Esophagus muscularis mucosa (tissue), 4 donors: Measurements from ENCODE around the gene JADE2.

Experiments used
- EP300 ChIP-seq: sonication (generic); formaldehyde crosslinking; IDR thresholded peaks from one replicate; pipeline ENCODE4 v1.6.1; 2017; ENCODE audit warnings: antibody characterized with exemption
- POLR2AphosphoS5 ChIP-seq, 2 donors: sonication (generic); formaldehyde crosslinking; IDR thresholded peaks; one replicate each; pipeline ENCODE4 v1.6.1; 2017; ENCODE audit warnings: antibody characterized with exemption in 2 of 2
- TF ChIP-seq, protein P1 (sequence below), 3 experiments: fragments of 200-600 bp in 2 of 3; fragments of 450-650 bp in 1 of 3; sonication (generic) in 2 of 3; IDR thresholded peaks; one replicate each; pipeline ENCODE4 v1.5.1; 2017 to 2019; ENCODE audit warnings: antibody characterized with exemption in 3 of 3, mild to moderate bottlenecking in 2 of 3, moderate library complexity in 1 of 3

DNA sequence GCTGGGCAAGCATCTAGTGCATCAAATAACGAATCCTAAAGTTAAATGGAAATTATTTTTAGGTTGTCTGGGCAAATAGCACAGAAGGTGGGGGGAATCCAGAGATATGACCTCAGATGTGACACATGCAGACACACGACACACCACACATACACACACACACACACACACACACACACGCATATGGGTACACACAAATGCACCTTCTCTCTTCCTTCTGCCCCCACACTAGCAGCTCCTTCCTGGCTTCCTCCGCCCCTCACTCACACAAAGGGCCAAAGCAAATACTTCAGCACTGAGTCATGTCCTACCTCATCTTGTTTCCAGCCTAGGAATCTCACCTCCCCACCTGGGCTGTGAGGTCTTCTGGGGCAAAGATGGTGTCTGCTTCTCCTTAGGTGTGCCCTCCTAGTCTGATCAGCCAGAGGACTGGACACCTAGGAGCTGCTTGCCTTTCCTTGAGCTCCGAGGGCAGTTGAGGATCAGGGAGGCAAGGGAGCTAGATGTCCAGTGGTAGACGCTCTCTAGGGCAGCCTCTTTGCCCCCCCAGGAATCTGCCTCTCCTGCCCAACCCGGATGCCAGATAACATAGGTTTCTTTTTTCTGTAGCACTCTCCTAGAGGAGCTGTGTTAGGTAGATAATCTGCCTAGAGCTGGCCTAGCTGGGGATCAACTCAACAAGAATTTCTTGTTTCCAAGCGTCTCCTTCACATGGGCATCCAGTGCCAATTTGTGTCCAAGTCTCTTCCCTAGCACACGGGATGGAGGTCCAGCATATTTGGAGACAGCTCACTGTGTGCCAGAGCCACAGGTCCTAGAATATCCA, 14.3 kb upstream of the JADE2 start:
- TF ChIP-seq EP300 (no peak), POLR2AphosphoS5 (IDR thresholded peaks at IDR 0.05) (no peak)
- TF ChIP-seq, protein P1, sequence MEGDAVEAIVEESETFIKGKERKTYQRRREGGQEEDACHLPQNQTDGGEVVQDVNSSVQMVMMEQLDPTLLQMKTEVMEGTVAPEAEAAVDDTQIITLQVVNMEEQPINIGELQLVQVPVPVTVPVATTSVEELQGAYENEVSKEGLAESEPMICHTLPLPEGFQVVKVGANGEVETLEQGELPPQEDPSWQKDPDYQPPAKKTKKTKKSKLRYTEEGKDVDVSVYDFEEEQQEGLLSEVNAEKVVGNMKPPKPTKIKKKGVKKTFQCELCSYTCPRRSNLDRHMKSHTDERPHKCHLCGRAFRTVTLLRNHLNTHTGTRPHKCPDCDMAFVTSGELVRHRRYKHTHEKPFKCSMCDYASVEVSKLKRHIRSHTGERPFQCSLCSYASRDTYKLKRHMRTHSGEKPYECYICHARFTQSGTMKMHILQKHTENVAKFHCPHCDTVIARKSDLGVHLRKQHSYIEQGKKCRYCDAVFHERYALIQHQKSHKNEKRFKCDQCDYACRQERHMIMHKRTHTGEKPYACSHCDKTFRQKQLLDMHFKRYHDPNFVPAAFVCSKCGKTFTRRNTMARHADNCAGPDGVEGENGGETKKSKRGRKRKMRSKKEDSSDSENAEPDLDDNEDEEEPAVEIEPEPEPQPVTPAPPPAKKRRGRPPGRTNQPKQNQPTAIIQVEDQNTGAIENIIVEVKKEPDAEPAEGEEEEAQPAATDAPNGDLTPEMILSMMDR (IDR thresholded peaks at IDR 0.05) = no peak
